ENCODE data around the gene ALG13. TPM values are rescaled to one million over a fixed set of nuclear protein-coding genes. Genes with fewer than 3 reads are reported as not detected.
"Not testable (repeated sequence)": the region's sequence is repeated elsewhere in the genome, so short reads cannot be mapped to it uniquely, and the experiment has no call there.

Gene ALG13
- total and polyA plus RNA-seq, 5 donors from 2014 or later, result 50.3 to 145 (median 59.0) TPM

- Mint-ChIP-seq H3K36me3 (peaks cover 61% of the 10 kb centered on the region), H3K27ac (peak overlapping the region; percentile 11 to 74 (median 70)), H3K4me1 (peaks cover 0 to 11% (median 3%) of the 10 kb centered on the region in 4 donors), H3K4me3 (no peak overlapping the region), H3K9me3 (no peaks in the 10 kb centered on the region), H3K27me3 (no peaks in the 10 kb centered on the region)
- H3K4me3 ChIP-seq (ENCODE audit: low read depth, low read length), result no peak overlapping the region
- DNase-seq (no peak), ATAC-seq (ENCODE audit: low read depth in 2 of 2) (no peak)
- H3K36me3 ChIP-seq (ENCODE audit: control insufficient read depth, insufficient read depth, low read length), result peaks cover 16% of the 10 kb centered on the region
- H3K27me3 ChIP-seq (ENCODE audit: control insufficient read depth, insufficient read depth, low read length), result no peaks in the 10 kb centered on the region
- no peaks in the 10 kb centered on the region for H3K9me3 ChIP-seq (ENCODE audit: control insufficient read depth in 2 of 2, low read length in 2 of 2)
- H3K27ac ChIP-seq (ENCODE audit: insufficient read depth, low read length, poor library complexity, severe bottlenecking), result no peak overlapping the region
- no peaks in the 10 kb centered on the region for H3K4me1 ChIP-seq (ENCODE audit: control insufficient read depth, insufficient read depth, low read length, poor library complexity, severe bottlenecking)
Measured at GRCh38 chrX:111761578-111762135, 80.7 kb downstream of the ALG13 start.

GRCh38 chrX:111778591-111778990, 97.6 kb downstream of the ALG13 start:
- Histone ChIP-seq H3K4me1 (ENCODE audit: control insufficient read depth, insufficient read depth, low read length, poor library complexity, severe bottlenecking) (no peaks in the 10 kb centered on the region), H3K27me3 (ENCODE audit: control insufficient read depth, insufficient read depth, low read length) (no peaks in the 10 kb centered on the region), H3K36me3 (ENCODE audit: control insufficient read depth, insufficient read depth, low read length) (no peaks in the 10 kb centered on the region), H3K27ac (ENCODE audit: insufficient read depth, low read length, poor library complexity, severe bottlenecking) (no peak overlapping the region), H3K9me3 (ENCODE audit: control insufficient read depth in 2 of 2, low read length in 2 of 2) (no peaks in the 10 kb centered on the region), H3K4me3 (ENCODE audit: low read depth, low read length) (no peak overlapping the region)
- Mint-ChIP-seq H3K27ac (no peak overlapping the region), H3K27me3 (no peaks in the 10 kb centered on the region), H3K9me3 (peaks cover 0 to 7% (median 0%) of the 10 kb centered on the region in 7 donors), H3K4me3 (no peak overlapping the region), H3K4me1 (no peaks in the 10 kb centered on the region), H3K36me3 (peaks cover 9% of the 10 kb centered on the region)
- no peak for DNase-seq
- no peak for ATAC-seq (ENCODE audit: low read depth in 2 of 2)

DNA sequence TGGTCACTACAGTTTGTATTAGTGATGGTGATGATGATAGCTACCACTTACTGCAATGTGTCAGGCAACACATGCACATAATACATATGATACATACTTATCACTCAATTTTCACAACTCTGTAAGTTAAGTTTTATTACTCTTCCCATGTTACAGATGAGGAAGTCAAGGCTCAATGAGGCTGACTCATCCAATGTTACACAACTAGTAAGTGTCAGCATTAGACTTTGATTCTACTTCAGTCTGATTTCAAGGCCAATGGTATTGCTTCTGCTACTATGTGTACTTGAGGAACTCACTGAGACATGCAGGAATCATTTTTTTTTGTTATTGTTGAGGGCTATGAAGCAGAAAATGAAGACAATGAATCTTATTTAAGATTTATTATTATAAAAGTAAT, 98.6 kb downstream of the ALG13 start:
- H3K9me3 Mint-ChIP-seq, result peaks cover 0 to 7% (median 0%) of the 10 kb centered on the region in 7 donors
- H3K27ac ChIP-seq (ENCODE audit: insufficient read depth, low read length, poor library complexity, severe bottlenecking), result no peak overlapping the region
- H3K36me3 ChIP-seq (ENCODE audit: control insufficient read depth, insufficient read depth, low read length), result no peaks in the 10 kb centered on the region
- ATAC-seq (ENCODE audit: low read depth in 2 of 2) (no peak), DNase-seq (no peak)
- no peaks in the 10 kb centered on the region for H3K27me3 Mint-ChIP-seq
- no peak overlapping the region for H3K27ac Mint-ChIP-seq
- no peaks in the 10 kb centered on the region for H3K4me1 ChIP-seq (ENCODE audit: control insufficient read depth, insufficient read depth, low read length, poor library complexity, severe bottlenecking)
- H3K36me3 Mint-ChIP-seq, result peaks cover 9% of the 10 kb centered on the region
- H3K4me3 Mint-ChIP-seq, result no peak overlapping the region
- no peak overlapping the region for H3K4me3 ChIP-seq (ENCODE audit: low read depth, low read length)
- no peaks in the 10 kb centered on the region for H3K4me1 Mint-ChIP-seq
- no peaks in the 10 kb centered on the region for H3K27me3 ChIP-seq (ENCODE audit: control insufficient read depth, insufficient read depth, low read length)
- no peaks in the 10 kb centered on the region for H3K9me3 ChIP-seq (ENCODE audit: control insufficient read depth in 2 of 2, low read length in 2 of 2)

GRCh38 chrX:111784667-111785066, 103.7 kb downstream of the ALG13 start:
- no peaks in the 10 kb centered on the region for H3K27me3 Mint-ChIP-seq
- Histone ChIP-seq H3K27me3 (ENCODE audit: control insufficient read depth, insufficient read depth, low read length) (no peaks in the 10 kb centered on the region), H3K4me1 (ENCODE audit: control insufficient read depth, insufficient read depth, low read length, poor library complexity, severe bottlenecking) (no peaks in the 10 kb centered on the region), H3K36me3 (ENCODE audit: control insufficient read depth, insufficient read depth, low read length) (no peaks in the 10 kb centered on the region), H3K27ac (ENCODE audit: insufficient read depth, low read length, poor library complexity, severe bottlenecking) (no peak overlapping the region), H3K9me3 (ENCODE audit: control insufficient read depth in 2 of 2, low read length in 2 of 2) (no peaks in the 10 kb centered on the region), H3K4me3 (ENCODE audit: low read depth, low read length) (no peak overlapping the region)
- H3K4me3 Mint-ChIP-seq, result no peak overlapping the region
- no peak overlapping the region for H3K27ac Mint-ChIP-seq
- H3K4me1 Mint-ChIP-seq, result no peaks in the 10 kb centered on the region
- H3K9me3 Mint-ChIP-seq, result peaks cover 0 to 32% (median 2%) of the 10 kb centered on the region in 7 donors
- DNase-seq (no peak), ATAC-seq (ENCODE audit: low read depth in 2 of 2) (no peak)
- peaks cover 9% of the 10 kb centered on the region for H3K36me3 Mint-ChIP-seq

GRCh38 chrX:111790054-111790453, 109.1 kb downstream of the ALG13 start:
- H3K27me3 Mint-ChIP-seq; H3K27ac Mint-ChIP-seq; H3K36me3 ChIP-seq (ENCODE audit: control insufficient read depth, insufficient read depth, low read length); H3K9me3 ChIP-seq (ENCODE audit: control insufficient read depth in 2 of 2, low read length in 2 of 2); H3K27ac ChIP-seq (ENCODE audit: insufficient read depth, low read length, poor library complexity, severe bottlenecking); H3K4me1 Mint-ChIP-seq; H3K4me3 ChIP-seq (ENCODE audit: low read depth, low read length); H3K27me3 ChIP-seq (ENCODE audit: control insufficient read depth, insufficient read depth, low read length); H3K4me3 Mint-ChIP-seq; DNase-seq; H3K4me1 ChIP-seq (ENCODE audit: control insufficient read depth, insufficient read depth, low read length, poor library complexity, severe bottlenecking); H3K36me3 Mint-ChIP-seq; ATAC-seq (ENCODE audit: low read depth in 2 of 2): not testable (repeated sequence)
- peaks cover 0 to 51% (median 2%) of the 10 kb centered on the region in 7 donors for H3K9me3 Mint-ChIP-seq

Other genes starting within 250 kb of the ALG13 start
- gene SERTM2, start 169.5 kb upstream of the ALG13 start, total RNA-seq, result not detected
- gene SERTM2, start 169.5 kb upstream of the ALG13 start, polyA plus RNA-seq, result not detected
- gene TRPC5OS, start 195.0 kb downstream of the ALG13 start, total RNA-seq, result not detected
- not detected for gene TRPC5OS, start 195.0 kb downstream of the ALG13 start, polyA plus RNA-seq

All from CD4-positive, CD25-positive, alpha-beta regulatory T cell (primary cell).